Body of pancreas (tissue), 4 donors: Measurements from ENCODE around the gene ARMS2.

ENCODE experiments used
- POLR2A ChIP-seq, 3 donors: fragments of 450-650 bp; IDR thresholded peaks; one replicate each; pipeline ENCODE4 v1.6.1; 2016; ENCODE audit warnings: antibody characterized with exemption in 3 of 3, mild to moderate bottlenecking in 2 of 3
- TF ChIP-seq, protein P1 (sequence below), 7 experiments: fragments of 450-650 bp in 4 of 7; fragments of 200-600 bp in 3 of 7; sonication (generic) in 3 of 7; IDR thresholded peaks; one replicate each; pipeline ENCODE4 v1.5.1; 2016 to 2019; ENCODE audit warnings: antibody characterized with exemption in 7 of 7

DNA sequence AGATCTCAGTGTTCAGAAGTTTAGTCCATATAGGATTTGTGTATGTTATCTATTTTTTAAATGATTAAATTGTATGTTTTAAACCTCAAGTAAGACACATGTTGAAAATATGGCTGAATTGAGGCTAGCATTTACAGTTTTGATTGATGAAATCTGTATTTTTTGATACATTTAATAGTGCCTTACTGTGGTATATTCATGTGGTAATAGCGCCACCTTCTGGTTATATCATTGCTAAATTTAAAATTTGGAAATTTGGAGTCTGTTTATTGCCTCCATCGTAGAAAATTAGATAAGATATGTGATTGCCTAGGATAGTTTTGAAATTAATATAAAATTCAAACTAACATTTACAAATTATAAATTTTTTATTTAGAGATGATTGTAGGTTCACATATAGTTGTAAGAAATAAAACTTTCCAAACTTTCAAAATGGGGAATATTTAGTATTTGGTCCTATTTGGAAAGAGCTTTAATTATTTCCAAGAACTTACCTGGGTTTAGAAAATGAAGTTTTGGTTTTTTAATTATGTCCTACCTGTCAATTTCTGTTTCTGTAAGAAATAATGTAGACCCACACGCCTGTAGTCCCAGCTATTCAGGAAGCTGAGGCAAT is 19.1 kb upstream of the ARMS2 start:
- TF ChIP-seq, protein P1, sequence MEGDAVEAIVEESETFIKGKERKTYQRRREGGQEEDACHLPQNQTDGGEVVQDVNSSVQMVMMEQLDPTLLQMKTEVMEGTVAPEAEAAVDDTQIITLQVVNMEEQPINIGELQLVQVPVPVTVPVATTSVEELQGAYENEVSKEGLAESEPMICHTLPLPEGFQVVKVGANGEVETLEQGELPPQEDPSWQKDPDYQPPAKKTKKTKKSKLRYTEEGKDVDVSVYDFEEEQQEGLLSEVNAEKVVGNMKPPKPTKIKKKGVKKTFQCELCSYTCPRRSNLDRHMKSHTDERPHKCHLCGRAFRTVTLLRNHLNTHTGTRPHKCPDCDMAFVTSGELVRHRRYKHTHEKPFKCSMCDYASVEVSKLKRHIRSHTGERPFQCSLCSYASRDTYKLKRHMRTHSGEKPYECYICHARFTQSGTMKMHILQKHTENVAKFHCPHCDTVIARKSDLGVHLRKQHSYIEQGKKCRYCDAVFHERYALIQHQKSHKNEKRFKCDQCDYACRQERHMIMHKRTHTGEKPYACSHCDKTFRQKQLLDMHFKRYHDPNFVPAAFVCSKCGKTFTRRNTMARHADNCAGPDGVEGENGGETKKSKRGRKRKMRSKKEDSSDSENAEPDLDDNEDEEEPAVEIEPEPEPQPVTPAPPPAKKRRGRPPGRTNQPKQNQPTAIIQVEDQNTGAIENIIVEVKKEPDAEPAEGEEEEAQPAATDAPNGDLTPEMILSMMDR (IDR thresholded peaks at IDR 0.05), result peak; percentile 23 to 78 (median 72)
- no peak for TF ChIP-seq POLR2A (IDR thresholded peaks at IDR 0.05)
